HepG2 (cell line): ENCODE measurements around the gene IGFL1.

Experiments
- EEA1 ChIP-seq: sonication (generic); formaldehyde crosslinking; IDR thresholded peaks from 2 replicates; pipeline ENCODE4 v1.5.1; 2020; ENCODE audit warnings: mild to moderate bottlenecking, missing genetic modification reagents, borderline replicate concordance
- MAFK ChIP-seq, 2 experiments: IDR thresholded peaks in 1 of 2; conservative IDR thresholded peaks in 1 of 2; 2 replicates each; pipeline ENCODE4 v1.6.1; 2011; ENCODE audit warnings: improper control_type of control experiment in 2 of 2, low read length in 2 of 2
- NFE2 ChIP-seq: sonication (generic); formaldehyde crosslinking; IDR thresholded peaks from 2 replicates; pipeline ENCODE4 v1.4.0; 2020; ENCODE audit warnings: missing genetic modification reagents
- NFE2L1 ChIP-seq: sonication (generic); formaldehyde crosslinking; IDR thresholded peaks from 2 replicates; pipeline ENCODE4 v1.4.0; 2020; ENCODE audit warnings: missing genetic modification reagents, mild to moderate bottlenecking, borderline replicate concordance
- U2AF2 ChIP-seq: fragments of 200-400 bp; formaldehyde crosslinking; IDR thresholded peaks from 2 replicates; pipeline ENCODE4 v1.6.1; 2017; ENCODE audit warnings: low read depth, mild to moderate bottlenecking, low read length
- ZMYM2 ChIP-seq: sonication (generic); formaldehyde crosslinking; IDR thresholded peaks from 2 replicates; pipeline ENCODE4 v1.8.0; 2022; ENCODE audit warnings: mild to moderate bottlenecking, missing genetic modification reagents
- ZNF121 ChIP-seq: sonication (generic); formaldehyde crosslinking; IDR thresholded peaks from 2 replicates; pipeline ENCODE4 v1.5.0; 2020; ENCODE audit warnings: mild to moderate bottlenecking, missing genetic modification reagents

GRCh38 chr19:46206176-46206575, 23.4 kb upstream of the IGFL1 start:
- TF ChIP-seq NFE2 (CRISPR knock-in tag) (no peak), NFE2L1 (CRISPR knock-in tag) (no peak), ZMYM2 (no peak), ZNF121 (CRISPR knock-in tag) (no peak), MAFK (conservative IDR thresholded peaks at IDR 0.05 in 1 of 2, IDR thresholded peaks at IDR 0.05 in 1 of 2; ENCODE audit: low read length in 2 of 2) (no peak), EEA1 (CRISPR knock-in tag) (no peak), U2AF2 (no peak)
